ENCODE results near the gene FRA10AC1. TPM values are rescaled to one million over a fixed set of nuclear protein-coding genes. Genes with fewer than 3 reads are reported as not detected.

FRA10AC1 gene
- total and polyA plus RNA-seq, 4 donors = 4.3 to 38.9 (median 15.2) TPM

DNA sequence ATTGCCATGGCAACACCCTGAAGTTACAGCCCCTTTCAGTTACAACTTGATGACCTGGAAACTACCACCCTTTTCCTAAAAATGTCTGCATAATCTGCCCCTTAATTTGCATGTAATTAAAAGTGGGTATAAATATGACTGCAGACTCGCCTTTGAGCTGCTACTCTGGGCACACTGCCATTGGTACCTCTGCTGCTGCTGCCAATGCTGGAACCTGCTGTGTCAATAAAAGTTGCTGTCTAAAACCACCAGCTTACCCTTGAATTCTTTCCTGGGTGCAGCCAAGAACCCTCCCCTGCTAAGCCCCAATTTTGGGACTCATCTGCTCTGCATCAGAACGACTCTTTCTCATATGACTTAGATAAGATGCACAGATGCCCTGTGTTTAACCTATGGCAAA lies 10.2 kb upstream of the FRA10AC1 start:
- no peaks in the 10 kb centered on the region for H3K36me3 ChIP-seq (ENCODE audit: control insufficient read depth in 4 of 4, insufficient read depth in 4 of 4, low read length in 4 of 4)
- no peak overlapping the region for H3K4me3 ChIP-seq
- WGBS, 2 donors = 68 to 77% methylated on average over 2 of the region's 2 CpGs
- no peak overlapping the region for H3K27ac ChIP-seq (ENCODE audit: low read depth in 1 of 2, low read length in 1 of 2)
- ATAC-seq (ENCODE audit: insufficient read depth, low FRiP score) (no peak), DNase-seq (no peak)
- TF ChIP-seq, protein P1, sequence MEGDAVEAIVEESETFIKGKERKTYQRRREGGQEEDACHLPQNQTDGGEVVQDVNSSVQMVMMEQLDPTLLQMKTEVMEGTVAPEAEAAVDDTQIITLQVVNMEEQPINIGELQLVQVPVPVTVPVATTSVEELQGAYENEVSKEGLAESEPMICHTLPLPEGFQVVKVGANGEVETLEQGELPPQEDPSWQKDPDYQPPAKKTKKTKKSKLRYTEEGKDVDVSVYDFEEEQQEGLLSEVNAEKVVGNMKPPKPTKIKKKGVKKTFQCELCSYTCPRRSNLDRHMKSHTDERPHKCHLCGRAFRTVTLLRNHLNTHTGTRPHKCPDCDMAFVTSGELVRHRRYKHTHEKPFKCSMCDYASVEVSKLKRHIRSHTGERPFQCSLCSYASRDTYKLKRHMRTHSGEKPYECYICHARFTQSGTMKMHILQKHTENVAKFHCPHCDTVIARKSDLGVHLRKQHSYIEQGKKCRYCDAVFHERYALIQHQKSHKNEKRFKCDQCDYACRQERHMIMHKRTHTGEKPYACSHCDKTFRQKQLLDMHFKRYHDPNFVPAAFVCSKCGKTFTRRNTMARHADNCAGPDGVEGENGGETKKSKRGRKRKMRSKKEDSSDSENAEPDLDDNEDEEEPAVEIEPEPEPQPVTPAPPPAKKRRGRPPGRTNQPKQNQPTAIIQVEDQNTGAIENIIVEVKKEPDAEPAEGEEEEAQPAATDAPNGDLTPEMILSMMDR (IDR thresholded peaks at IDR 0.05; ENCODE audit: control extremely low read depth, extremely low read depth) = no peak
- no peak overlapping the region for H3K9ac ChIP-seq (ENCODE audit: insufficient read depth in 1 of 2, low read length in 2 of 2)
- no peaks in the 10 kb centered on the region for H3K4me1 ChIP-seq (ENCODE audit: control insufficient read depth in 5 of 5, insufficient read depth in 5 of 5, low read length in 5 of 5)
- peaks cover 0 to 2% (median 0%) of the 10 kb centered on the region in 4 donors for H3K9me3 ChIP-seq (ENCODE audit: control insufficient read depth in 4 of 4, insufficient read depth in 3 of 4, low read length in 3 of 4)
- no peaks in the 10 kb centered on the region for H3K27me3 ChIP-seq (ENCODE audit: control insufficient read depth in 3 of 3, insufficient read depth in 3 of 3, low read length in 2 of 3)

GRCh38 chr10:93711891-93712290 lies 9.5 kb upstream of the FRA10AC1 start:
- TF ChIP-seq, protein P1 (IDR thresholded peaks at IDR 0.05; ENCODE audit: control extremely low read depth, extremely low read depth) = no peak
- no peaks in the 10 kb centered on the region for H3K36me3 ChIP-seq (ENCODE audit: control insufficient read depth in 4 of 4, insufficient read depth in 4 of 4, low read length in 4 of 4)
- H3K4me3 ChIP-seq = no peak overlapping the region
- no peak overlapping the region for H3K9ac ChIP-seq (ENCODE audit: insufficient read depth in 1 of 2, low read length in 2 of 2)
- ATAC-seq (ENCODE audit: insufficient read depth, low FRiP score) (no peak), DNase-seq (no peak)
- H3K9me3 ChIP-seq (ENCODE audit: control insufficient read depth in 4 of 4, insufficient read depth in 3 of 4, low read length in 3 of 4) = peaks cover 0 to 2% (median 0%) of the 10 kb centered on the region in 4 donors
- 91 to 92% methylated on average over 3 of the region's 3 CpGs for WGBS, 2 donors
- peaks cover 0 to 3% (median 0%) of the 10 kb centered on the region in 3 donors for H3K27me3 ChIP-seq (ENCODE audit: control insufficient read depth in 3 of 3, insufficient read depth in 3 of 3, low read length in 2 of 3)
- H3K27ac ChIP-seq (ENCODE audit: low read depth in 1 of 2, low read length in 1 of 2) = no peak overlapping the region
- no peaks in the 10 kb centered on the region for H3K4me1 ChIP-seq (ENCODE audit: control insufficient read depth in 5 of 5, insufficient read depth in 5 of 5, low read length in 5 of 5)

DNA sequence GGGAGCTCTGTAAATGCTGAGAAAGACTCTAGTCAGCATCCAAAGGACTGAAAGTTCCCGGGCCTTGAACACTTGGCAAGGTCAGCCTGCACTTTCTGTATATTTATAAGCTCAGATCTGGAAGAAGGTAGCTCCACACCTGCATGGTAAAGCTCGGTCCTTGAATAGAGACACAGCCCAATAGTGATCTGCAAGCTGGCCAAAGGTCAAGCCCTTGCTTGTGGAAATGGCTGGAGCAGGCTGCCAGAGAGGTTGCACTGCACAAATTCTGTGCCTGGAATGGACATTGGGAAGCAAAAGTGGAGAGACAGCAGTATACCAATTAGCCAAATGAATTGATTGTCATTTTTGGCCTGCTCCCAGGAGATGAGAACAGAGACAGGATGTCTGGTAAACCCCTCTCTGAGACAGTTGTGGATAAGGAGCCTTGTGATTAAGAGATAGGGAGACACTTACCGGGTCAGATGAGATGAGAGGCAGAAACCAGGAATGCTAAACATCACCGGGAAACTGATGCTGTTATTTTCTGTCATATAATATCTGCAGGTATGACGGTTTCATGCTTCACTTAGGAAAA lies 8.0 kb upstream of the FRA10AC1 start:
- ATAC-seq (ENCODE audit: insufficient read depth, low FRiP score) (no peak), DNase-seq (no peak)
- no peak overlapping the region for H3K4me3 ChIP-seq
- no peak overlapping the region for H3K9ac ChIP-seq (ENCODE audit: insufficient read depth in 1 of 2, low read length in 2 of 2)
- peaks cover 0 to 3% (median 3%) of the 10 kb centered on the region in 3 donors for H3K27me3 ChIP-seq (ENCODE audit: control insufficient read depth in 3 of 3, insufficient read depth in 3 of 3, low read length in 2 of 3)
- TF ChIP-seq, protein P1 (IDR thresholded peaks at IDR 0.05; ENCODE audit: control extremely low read depth, extremely low read depth) = no peak
- no peaks in the 10 kb centered on the region for H3K9me3 ChIP-seq (ENCODE audit: control insufficient read depth in 4 of 4, insufficient read depth in 3 of 4, low read length in 3 of 4)
- WGBS, 2 donors = 71 to 81% methylated on average over 5 of the region's 5 CpGs
- no peaks in the 10 kb centered on the region for H3K36me3 ChIP-seq (ENCODE audit: control insufficient read depth in 4 of 4, insufficient read depth in 4 of 4, low read length in 4 of 4)
- no peak overlapping the region for H3K27ac ChIP-seq (ENCODE audit: low read depth in 1 of 2, low read length in 1 of 2)
- no peaks in the 10 kb centered on the region for H3K4me1 ChIP-seq (ENCODE audit: control insufficient read depth in 5 of 5, insufficient read depth in 5 of 5, low read length in 5 of 5)

DNA sequence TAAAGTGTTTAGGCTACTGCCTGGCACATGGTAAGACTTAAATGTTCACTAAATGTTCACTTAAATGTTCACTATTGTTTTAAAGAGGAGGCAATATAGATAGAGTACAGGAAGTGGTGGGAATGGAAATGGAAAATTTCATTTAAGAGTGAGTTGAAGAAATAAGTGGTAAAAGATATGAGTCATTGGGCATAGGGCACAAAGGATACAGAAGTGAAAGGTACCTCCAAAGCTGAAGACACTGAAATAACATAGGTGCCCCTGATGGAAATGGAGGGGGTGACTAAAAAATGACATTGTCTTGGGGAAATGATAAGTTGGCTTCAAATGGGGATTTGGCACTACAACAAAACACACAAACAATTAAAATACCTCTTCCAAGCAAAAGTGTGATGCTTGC lies 5.2 kb upstream of the FRA10AC1 start:
- no peak for ATAC-seq (ENCODE audit: insufficient read depth, low FRiP score)
- H3K9ac ChIP-seq (ENCODE audit: insufficient read depth in 1 of 2, low read length in 2 of 2) = no peak overlapping the region
- TF ChIP-seq, protein P1 (IDR thresholded peaks at IDR 0.05; ENCODE audit: control extremely low read depth, extremely low read depth) = no peak
- peaks cover 0 to 5% (median 0%) of the 10 kb centered on the region in 5 donors for H3K4me1 ChIP-seq (ENCODE audit: control insufficient read depth in 5 of 5, insufficient read depth in 5 of 5, low read length in 5 of 5)
- H3K4me3 ChIP-seq = no peak overlapping the region
- DNase-seq = no peak
- no peaks in the 10 kb centered on the region for H3K9me3 ChIP-seq (ENCODE audit: control insufficient read depth in 4 of 4, insufficient read depth in 3 of 4, low read length in 3 of 4)
- H3K27ac ChIP-seq (ENCODE audit: low read depth in 1 of 2, low read length in 1 of 2) = no peak overlapping the region
- H3K36me3 ChIP-seq (ENCODE audit: control insufficient read depth in 4 of 4, insufficient read depth in 4 of 4, low read length in 4 of 4) = no peaks in the 10 kb centered on the region
- peaks cover 0 to 3% (median 3%) of the 10 kb centered on the region in 3 donors for H3K27me3 ChIP-seq (ENCODE audit: control insufficient read depth in 3 of 3, insufficient read depth in 3 of 3, low read length in 2 of 3)

Data from lung (tissue), 12 donors.